Measurements from ENCODE around the gene SLC35B2.

Gene SLC35B2

GRCh38 chr6:44286285-44286565 is 28.9 kb upstream of the SLC35B2 start:
- DNase-seq (ENCODE audit: low read depth in 2 of 2): no peak

- no peak for DNase-seq (ENCODE audit: low read depth in 2 of 2)
Observed at GRCh38 chr6:44285552-44286284, 28.4 kb upstream of the SLC35B2 start.

GRCh38 chr6:44284867-44285266 is 27.5 kb upstream of the SLC35B2 start:
- no peak for DNase-seq (ENCODE audit: low read depth in 2 of 2)

- no peak for DNase-seq (ENCODE audit: low read depth in 2 of 2)
Observed at GRCh38 chr6:44284121-44284520, 26.8 kb upstream of the SLC35B2 start.

GRCh38 chr6:44278774-44279697 is 21.7 kb upstream of the SLC35B2 start:
- DNase-seq (ENCODE audit: low read depth in 2 of 2): no peak

GRCh38 chr6:44278315-44278714 is 21.0 kb upstream of the SLC35B2 start:
- no peak for DNase-seq (ENCODE audit: low read depth in 2 of 2)

- no peak for DNase-seq (ENCODE audit: low read depth in 2 of 2)
Observed at GRCh38 chr6:44277763-44278162, 20.4 kb upstream of the SLC35B2 start.

- DNase-seq (ENCODE audit: low read depth in 2 of 2): no peak
Observed at GRCh38 chr6:44276667-44277640, 19.6 kb upstream of the SLC35B2 start.

- no peak for DNase-seq (ENCODE audit: low read depth in 2 of 2)
Observed at GRCh38 chr6:44275749-44276648, 18.7 kb upstream of the SLC35B2 start.

- no peak for DNase-seq (ENCODE audit: low read depth in 2 of 2)
Observed at GRCh38 chr6:44275271-44275748, 18.0 kb upstream of the SLC35B2 start.

GRCh38 chr6:44273617-44274016 is 16.3 kb upstream of the SLC35B2 start:
- no peak for DNase-seq (ENCODE audit: low read depth in 2 of 2)

GRCh38 chr6:44272999-44273566 is 15.8 kb upstream of the SLC35B2 start:
- no peak for DNase-seq (ENCODE audit: low read depth in 2 of 2)

- DNase-seq (ENCODE audit: low read depth in 2 of 2): no peak
Observed at GRCh38 chr6:44272529-44272928, 15.2 kb upstream of the SLC35B2 start.

- no peak for DNase-seq (ENCODE audit: low read depth in 2 of 2)
Observed at GRCh38 chr6:44271914-44272313, 14.6 kb upstream of the SLC35B2 start.

- DNase-seq (ENCODE audit: low read depth in 2 of 2): no peak
Observed at GRCh38 chr6:44271406-44271723, 14.0 kb upstream of the SLC35B2 start.

- DNase-seq (ENCODE audit: low read depth in 2 of 2): no peak
Observed at GRCh38 chr6:44270526-44271405, 13.4 kb upstream of the SLC35B2 start.

- DNase-seq (ENCODE audit: low read depth in 2 of 2): no peak
Observed at GRCh38 chr6:44269921-44270525, 12.7 kb upstream of the SLC35B2 start, which contains the start of gene TMEM151B. Gene TMEM151B (plus strand): TSS chr6:44270450. CDS start chr6:44270743, 293 bp downstream.

- DNase-seq (ENCODE audit: low read depth in 2 of 2): no peak
Observed at GRCh38 chr6:44269178-44269920, 12.0 kb upstream of the SLC35B2 start.

All from stimulated activated CD8-positive, alpha-beta memory T cell treated with anti-CD3 and anti-CD28 coated beads, Interleukin-15, amount 100 ng/mL, for 4 hours (primary cell).